GM12872 (cell line): ENCODE data around the gene NHLRC1.

Experiments used
- TF ChIP-seq, protein P1 (sequence below): IDR thresholded peaks from 3 replicates; pipeline ENCODE4 v1.5.1; 2011; ENCODE audit warnings: low read depth, mild to moderate bottlenecking, low read length, moderate library complexity; ENCODE audit not compliant: insufficient read depth

NHLRC1 gene

DNA sequence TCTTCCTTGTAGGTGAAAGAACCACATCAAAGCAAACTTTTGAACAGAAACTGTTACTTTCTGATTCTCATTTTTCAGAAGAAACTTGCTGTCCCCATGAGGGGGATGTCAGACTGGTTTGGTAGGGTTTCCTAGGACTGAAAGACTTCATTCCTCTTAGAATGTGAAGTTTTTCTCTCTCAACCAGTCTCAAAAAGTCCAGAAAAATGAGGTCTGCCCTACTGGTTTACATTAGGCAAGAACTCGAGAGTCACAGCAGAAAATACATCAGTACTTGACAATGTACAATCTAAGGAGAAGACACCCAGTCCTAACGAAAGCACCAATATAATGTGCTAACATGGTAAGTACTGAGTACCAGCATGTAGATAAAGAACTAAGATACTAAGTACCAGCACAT, 12.7 kb upstream of the NHLRC1 start:
- TF ChIP-seq, protein P1, sequence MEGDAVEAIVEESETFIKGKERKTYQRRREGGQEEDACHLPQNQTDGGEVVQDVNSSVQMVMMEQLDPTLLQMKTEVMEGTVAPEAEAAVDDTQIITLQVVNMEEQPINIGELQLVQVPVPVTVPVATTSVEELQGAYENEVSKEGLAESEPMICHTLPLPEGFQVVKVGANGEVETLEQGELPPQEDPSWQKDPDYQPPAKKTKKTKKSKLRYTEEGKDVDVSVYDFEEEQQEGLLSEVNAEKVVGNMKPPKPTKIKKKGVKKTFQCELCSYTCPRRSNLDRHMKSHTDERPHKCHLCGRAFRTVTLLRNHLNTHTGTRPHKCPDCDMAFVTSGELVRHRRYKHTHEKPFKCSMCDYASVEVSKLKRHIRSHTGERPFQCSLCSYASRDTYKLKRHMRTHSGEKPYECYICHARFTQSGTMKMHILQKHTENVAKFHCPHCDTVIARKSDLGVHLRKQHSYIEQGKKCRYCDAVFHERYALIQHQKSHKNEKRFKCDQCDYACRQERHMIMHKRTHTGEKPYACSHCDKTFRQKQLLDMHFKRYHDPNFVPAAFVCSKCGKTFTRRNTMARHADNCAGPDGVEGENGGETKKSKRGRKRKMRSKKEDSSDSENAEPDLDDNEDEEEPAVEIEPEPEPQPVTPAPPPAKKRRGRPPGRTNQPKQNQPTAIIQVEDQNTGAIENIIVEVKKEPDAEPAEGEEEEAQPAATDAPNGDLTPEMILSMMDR: no peak

DNA sequence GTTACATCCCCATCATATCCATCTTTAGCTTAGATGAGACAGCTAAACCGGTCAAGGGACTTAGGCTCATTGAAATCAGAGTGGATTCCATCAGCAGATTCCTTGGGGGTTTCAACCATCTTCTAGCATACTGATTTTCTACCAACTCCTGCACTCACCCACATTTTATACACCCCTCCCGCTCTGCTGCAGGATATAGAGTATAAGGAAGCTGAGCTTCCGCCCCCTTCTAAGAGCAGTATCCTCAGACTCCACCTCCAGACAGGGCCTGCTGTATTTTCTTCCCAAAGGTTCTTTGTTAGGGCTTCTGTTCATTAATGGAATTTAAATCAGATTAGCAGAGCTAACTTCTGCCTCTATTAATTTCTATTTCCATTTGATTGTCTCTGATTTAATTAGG, 9.9 kb upstream of the NHLRC1 start:
- TF ChIP-seq, protein P1: no peak

DNA sequence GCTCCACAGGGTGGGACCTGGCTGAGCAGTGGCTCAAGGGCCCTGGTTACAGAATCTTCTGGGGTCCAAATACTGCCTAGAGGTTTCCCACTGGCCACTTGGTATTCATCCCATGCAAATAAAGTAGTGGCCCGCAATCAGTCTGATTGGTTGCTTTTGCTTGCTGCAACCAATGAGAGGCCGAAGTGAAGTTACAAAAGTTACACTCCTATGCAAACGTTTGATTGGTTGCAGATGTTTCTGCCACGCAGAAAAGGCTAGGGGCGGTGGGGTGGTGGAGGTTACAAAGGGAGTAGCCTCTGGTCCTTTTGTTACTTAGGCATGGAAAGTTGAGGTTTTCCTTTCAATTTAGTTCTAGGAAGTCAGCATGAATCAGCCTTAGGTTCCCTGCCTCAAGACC, 3.6 kb upstream of the NHLRC1 start:
- TF ChIP-seq, protein P1: no peak

DNA sequence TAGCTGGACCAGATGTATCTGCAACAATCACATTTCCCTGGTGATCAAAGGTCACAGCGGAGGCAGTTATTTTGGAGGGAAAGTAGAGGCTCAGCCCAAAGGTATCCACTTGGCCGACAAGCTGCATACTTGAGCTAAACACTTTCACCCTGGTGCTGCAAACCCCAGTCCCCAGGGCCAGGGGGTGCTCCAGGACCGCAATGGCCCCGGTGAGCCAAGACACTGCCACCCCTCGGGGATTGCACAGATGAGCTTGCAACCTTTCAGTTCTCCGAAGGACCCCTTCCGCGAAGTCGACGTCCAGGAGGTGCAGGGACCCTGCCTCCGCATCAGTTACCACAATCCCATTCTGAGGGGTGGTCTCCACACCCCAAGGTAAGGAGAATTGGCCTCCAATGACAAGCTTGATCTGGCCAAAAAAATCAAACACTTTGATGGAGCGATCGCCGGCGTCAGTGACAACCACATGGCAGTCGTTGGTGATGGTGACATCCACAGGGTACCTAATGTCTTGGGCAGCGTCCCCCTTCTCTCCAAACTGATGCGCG, 823 bp downstream of the NHLRC1 start:
- TF ChIP-seq, protein P1: no peak

DNA sequence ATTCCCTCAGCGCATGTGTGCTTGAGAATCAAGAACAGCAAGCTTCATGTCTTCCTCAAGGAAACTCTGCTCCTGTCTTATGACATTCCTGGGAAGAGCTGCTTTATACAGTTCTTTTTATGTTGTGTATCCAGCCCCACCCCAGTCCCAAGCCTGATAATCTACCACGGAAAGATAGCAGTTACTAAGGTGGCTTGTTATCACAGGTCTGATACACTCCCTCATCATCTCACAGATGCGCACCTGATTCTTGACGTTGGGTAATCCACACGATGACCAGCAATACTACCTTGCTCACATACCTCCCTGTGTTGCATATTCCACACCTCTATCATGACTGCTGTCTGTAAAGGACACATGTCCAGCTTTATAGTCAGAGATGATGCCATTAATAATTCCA, 3.2 kb downstream of the NHLRC1 start:
- TF ChIP-seq, protein P1: no peak

DNA sequence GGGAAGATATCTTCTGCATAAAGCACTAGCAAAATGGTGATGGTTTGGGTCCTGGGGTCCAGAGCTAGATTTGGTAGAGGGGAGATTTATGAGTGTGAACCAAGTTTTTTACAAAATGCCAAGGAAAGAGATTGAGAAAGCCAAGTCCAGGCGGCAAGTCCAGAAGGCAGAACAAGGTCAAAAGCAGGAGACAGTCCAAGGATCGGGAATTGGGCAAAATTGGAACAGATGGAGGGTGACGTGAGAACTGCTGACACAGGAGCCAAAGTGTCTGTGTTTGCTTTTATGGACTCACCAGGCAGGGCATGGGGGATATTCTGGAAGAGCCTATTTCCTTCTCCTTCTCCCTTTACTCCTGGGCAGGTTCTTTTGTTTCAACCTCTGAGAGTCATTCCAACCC, 4.1 kb downstream of the NHLRC1 start:
- TF ChIP-seq, protein P1: no peak

DNA sequence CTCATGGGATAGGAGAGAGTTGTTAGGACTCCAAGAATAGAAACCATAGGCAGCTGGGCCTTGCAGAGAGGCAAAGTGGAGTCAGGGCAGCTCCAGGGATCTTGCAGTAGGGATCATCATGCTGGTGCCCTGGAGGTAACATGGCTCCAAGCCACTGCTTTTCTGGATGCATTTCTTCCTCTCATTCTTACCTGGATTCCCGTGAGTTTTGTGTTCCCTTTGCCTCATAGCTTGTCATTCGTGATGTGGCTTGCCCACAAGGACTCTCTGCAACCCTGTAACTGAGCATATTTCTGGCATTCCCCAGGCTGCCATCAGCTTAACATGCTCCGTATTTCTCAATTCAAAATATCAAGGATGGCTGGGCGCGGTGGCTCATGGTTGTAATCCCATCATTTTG, 5.3 kb downstream of the NHLRC1 start:
- TF ChIP-seq, protein P1: no peak
